GM19438 (cell line): Measurements from ENCODE around the gene L3MBTL1.

Experiments
- ATAC-seq: cut with Tn5 transposase; IDR thresholded peaks from one replicate; pipeline ENCODE4 v1.9.1; 2021; ENCODE audit warnings: low read depth; ENCODE audit not compliant: unreplicated experiment

Gene L3MBTL1

GRCh38 chr20:43507150-43508080 lies at the start of gene L3MBTL1:
Gene L3MBTL1 (plus strand): TSS chr20:43507697. CDS start chr20:43513504, 5,807 bp downstream.
- ATAC-seq: no peak

- no peak for ATAC-seq
Measured at GRCh38 chr20:43458422-43458924, 49.0 kb upstream of the L3MBTL1 start.

DNA sequence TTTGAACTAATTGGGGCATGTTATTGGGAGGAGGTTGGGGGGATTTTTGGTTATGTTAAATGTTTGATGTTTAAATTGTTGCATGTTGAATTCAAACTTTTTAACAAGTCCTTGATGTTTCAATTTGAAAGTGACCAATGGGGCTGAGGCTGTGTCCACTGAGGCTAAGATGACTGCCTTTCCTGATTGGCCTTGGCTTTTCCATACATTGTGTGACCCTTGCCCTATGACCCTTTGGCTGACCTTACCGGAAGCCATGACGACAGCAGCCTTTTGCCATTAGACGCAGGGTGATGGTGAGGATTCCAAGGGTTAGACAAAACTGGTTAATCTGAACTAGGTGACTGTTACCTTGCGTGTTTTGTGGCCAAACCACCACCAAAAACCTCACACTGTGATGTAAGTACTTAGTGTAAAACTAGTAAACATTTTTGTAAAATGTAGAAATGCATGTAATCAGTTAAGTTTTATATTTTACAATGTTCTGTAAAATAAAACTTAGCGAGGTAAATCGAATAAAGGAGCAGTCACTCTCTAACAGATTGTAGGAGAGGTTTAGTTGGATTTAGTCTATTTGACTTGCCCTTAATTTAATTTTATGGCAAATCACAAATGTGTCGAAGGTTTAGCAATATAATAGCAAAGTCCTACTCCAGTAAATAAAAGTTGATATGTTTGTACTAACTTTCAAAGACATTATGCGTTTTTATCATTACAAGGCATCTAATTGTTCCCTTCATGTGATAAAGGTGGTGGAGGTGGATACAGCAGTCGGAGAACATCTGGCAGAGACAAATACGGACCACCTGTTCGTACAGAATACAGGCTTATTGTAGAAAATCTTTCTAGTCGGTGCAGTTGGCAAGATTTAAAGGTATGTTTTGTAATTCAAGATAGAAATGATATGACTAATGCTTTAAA lies 48.2 kb upstream of the L3MBTL1 start:
- no peak for ATAC-seq

GRCh38 chr20:43460172-43460829 lies 47.2 kb upstream of the L3MBTL1 start:
- no peak for ATAC-seq

DNA sequence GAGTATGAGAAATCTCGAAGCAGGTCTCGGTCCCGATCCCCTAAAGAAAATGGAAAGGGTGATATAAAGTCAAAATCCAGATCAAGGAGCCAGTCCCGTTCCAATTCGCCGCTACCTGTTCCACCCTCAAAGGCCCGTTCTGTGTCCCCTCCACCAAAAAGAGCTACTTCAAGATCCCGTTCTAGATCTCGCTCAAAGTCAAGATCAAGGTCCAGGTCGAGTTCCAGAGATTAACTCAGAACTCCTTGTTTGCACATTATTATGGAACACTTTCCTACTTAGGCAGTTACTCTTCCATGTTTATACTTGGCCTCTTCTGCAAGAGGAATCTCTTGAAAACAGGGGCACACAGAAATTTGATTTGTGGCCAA lies 46.7 kb upstream of the L3MBTL1 start:
- no peak for ATAC-seq

- ATAC-seq: no peak
Measured at GRCh38 chr20:43461894-43462659, 45.4 kb upstream of the L3MBTL1 start.

GRCh38 chr20:43462660-43463526 lies 44.6 kb upstream of the L3MBTL1 start:
- no peak for ATAC-seq

GRCh38 chr20:43463527-43464218 lies 43.8 kb upstream of the L3MBTL1 start:
- no peak for ATAC-seq

GRCh38 chr20:43464219-43464790 lies 43.2 kb upstream of the L3MBTL1 start:
- ATAC-seq: no peak

- ATAC-seq: no peak
Measured at GRCh38 chr20:43465625-43465943, 41.9 kb upstream of the L3MBTL1 start.

DNA sequence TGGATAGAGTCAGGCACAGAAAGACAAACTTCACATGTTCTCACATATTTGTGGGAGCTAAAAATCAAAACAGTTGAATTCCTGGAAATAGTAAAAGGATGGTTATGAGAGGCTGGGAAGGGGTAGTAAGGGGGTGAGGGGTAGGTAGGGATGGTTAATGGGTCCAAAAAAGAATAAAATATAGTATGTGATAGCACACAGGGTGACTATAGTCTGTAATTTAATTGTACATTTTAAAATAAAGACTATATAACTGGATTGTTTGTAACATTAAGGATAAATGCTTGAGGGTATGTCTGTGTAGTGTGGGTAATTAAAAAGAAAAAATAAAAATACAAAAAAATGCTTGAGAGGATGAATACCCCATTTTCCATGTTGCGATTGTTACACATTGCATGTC lies 39.9 kb upstream of the L3MBTL1 start:
- no peak for ATAC-seq

DNA sequence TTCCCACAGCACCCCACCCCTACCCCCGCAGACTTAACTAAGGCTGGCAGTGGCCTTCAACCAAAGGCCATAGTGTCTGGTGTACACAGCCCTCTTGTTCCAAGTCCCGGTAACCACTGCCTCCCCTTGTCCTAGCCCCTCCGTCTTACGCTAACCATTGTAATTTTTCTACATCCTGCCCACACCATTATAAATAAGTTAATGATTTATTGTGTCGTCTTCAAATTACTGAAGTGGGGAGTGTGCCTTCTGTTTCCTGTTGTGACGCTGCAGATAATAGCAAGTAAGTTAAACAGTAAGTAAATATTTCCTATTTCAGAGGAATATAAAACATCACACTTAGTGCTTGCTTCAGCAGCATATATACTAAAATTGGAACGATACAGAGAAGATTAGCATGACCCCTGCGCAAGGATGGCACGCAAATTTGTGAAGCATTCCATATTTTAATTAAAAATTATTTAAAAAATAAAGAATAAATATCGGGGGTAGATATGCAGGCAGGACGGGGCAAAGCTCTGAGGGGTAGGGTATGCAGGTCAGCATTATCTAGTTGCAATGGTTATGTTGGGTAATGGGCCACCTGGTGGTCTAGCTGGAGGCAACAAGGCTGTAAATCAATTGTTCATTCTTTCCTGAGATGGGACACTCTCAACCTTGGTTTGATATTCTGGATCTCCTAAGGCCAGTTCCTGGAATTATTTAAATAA lies 34.7 kb upstream of the L3MBTL1 start:
- no peak for ATAC-seq

DNA sequence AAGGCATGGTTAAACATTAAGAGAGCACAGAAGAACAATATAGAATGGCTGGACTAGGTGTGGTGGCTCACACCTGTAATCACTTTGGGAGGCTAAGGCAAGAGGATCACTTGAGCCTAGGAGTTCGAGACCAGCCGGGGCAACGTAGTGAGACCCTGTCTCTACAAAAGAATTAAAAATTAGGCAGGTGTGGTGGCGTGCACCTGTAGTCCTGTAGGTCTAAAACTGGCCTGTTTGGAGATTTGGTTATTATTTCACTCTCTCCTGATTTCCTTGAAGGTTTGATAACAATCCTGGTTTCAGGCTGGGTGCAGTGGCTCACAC lies 34.2 kb upstream of the L3MBTL1 start:
- ATAC-seq: no peak

DNA sequence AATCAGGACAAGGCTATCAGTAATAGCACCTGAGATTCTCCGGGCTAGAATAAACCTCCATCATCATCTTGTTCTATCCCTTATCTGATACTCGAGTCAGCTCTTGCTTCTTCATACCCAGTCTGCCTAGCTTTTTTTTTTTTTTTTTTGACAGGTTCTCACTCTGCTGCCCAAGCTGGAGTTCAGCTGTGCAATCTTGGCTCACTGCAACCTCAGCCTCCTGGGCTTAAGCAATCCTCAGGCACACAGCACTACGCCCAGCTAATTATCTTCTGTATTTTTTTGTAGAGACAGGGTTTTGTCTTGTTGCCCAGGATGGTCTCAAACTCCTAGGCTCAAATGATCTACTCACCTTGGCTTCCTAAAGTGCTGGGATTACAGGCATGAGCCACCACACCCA lies 30.3 kb upstream of the L3MBTL1 start:
- no peak for ATAC-seq

GRCh38 chr20:43477619-43478018 lies 29.9 kb upstream of the L3MBTL1 start:
- no peak for ATAC-seq

DNA sequence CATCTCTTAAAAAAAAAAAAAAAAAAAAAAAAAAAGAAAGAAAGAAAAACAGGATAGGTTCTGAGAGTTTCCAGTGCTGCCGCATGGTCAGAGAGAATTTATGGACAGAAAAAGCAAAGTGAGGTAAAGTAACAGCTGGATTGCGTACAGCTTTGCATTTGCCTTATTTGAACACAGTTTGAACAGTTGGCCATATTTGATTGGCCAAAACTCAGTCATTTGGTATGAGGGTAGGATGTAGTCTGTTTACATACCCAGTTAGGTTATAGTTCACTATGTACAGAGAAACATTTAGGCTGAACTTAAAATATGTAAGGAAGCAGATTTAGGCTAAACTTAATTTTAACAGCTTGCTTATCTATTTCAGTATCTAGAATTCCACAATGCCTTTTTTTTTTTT lies 17.5 kb upstream of the L3MBTL1 start:
- no peak for ATAC-seq

DNA sequence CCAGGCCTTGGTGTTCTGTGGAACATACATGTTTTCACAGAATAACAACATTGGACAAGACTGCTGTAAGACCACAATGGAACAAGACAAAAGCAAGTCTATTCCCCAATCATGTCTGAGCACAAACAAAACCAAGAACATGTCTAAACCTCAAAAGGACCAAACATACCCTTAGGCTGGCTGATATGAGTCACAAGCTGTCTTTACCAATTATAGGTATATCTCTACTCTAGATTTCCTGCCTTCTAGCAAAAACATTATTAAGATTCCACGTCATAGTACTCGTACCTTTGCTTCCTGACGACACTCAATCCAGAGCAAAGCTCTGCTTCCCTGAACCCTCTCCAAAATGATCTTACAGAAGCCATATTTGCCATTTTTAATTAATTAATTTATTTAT lies 15.4 kb upstream of the L3MBTL1 start:
- ATAC-seq: no peak

DNA sequence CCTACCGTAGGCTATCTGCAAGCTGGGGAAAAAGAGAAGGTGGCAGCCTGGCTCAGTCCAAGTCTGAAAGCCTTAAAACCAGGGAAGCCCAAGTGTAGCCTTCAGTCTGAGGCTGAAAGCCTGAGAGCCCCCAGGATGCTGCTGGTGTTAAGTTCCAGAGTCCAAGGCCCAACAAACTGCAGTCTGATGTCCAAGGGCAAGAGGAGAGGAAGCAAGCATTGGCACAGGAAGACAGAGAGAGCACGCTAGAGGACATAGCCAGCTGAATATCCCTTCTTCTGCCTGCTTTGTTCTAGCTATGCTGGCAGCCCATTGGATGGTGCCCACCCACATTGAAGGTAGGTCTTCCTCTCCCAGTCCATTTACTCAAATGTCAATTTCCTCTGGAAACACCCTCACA lies 12.1 kb upstream of the L3MBTL1 start:
- ATAC-seq: no peak
